GM18517 (cell line): ENCODE measurements around the gene IRF4.

Experiments
- ATAC-seq: cut with Tn5 transposase; IDR thresholded peaks from one replicate; pipeline ENCODE4 v1.9.1; 2021; ENCODE audit warnings: mild to moderate bottlenecking, moderate library complexity; ENCODE audit not compliant: unreplicated experiment

IRF4 gene

DNA sequence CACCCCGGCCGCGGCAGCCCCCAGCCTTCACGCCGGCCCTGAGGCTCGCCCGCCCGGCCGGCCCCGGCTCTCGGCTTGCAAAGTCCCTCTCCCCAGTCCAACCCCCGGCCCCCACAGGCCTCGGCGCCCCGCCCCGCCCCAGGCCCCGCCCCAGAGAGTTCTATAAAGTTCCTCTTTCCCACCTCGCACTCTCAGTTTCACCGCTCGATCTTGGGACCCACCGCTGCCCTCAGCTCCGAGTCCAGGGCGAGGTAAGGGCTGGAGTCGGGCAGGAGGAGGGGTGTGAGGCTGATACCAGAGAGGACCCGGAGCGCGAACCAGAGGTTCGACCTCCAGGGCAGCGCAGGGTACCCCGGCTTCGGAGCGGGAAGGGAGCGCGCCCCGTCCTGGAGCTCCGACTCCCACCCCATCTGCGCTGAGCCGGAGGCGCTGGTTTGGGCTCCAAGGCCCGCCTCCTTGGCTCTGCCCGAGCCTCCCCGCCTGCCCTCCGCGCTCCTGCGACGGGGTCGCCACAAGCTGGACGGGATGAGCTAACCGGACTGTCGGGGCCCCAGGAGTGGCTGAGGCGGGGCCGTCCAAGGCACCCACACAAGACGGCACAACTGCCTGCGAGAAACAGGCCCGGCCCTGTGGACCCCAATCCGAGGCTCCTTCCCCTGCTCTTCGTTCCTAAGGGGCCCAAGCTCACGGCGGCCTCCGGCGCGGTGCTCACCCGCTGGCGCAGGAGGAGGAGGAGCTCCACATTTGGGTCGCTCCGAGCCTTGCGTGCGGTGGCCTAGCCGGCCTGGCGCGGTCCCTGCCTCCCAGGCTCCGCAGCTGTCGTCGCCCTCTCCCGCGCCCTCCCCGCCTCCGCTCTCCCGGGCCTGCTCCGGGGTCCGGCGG is at the start of gene IRF4:
Gene IRF4, plus strand, starts transcription at position 194 of the 882 bp plus-strand sequence. CDS start 1,401 bp downstream, outside the sequence.
- no peak for ATAC-seq

GRCh38 chr6:341914-342831 is 49.4 kb upstream of the IRF4 start:
- peak; percentile 69 for ATAC-seq

GRCh38 chr6:342832-343179 is 48.7 kb upstream of the IRF4 start:
- ATAC-seq: no peak

DNA sequence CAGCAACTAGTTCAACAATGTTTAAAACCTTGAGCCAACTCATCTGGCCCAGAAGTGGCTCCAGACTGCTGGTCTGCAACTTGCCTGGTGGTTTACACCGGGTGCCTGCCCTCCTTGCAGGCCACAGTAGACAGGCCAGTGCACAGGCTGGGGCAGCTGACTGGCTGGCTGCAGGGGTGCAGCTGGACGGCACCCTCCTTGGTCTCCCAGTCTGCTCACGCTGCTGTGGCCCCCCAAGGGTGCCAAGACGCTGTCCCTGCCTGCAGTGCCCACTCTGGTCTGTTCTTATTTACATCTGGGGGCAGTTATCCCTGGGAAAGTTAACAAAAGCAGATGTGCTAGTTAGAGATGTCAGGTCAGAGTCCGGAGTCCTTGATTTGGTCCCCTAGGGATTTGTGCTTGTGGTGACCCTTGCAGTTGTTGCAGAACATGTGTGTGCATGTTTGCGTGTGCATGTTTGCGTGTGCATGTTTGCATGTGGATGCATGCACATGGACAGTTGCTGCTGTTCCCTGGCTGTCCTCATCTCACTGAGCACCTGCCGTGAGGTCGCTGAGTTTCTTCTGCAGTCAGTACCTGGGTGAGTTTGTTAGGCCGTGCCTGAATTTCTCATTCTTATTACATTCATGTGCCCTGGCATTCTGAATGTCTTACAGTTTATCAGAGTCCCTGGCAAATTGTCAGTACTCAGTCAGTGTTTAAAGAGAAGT is 48.2 kb upstream of the IRF4 start:
- no peak for ATAC-seq

- ATAC-seq: no peak
These were observed 47.4 kb upstream of the IRF4 start for GRCh38 chr6:343960-344815.

DNA sequence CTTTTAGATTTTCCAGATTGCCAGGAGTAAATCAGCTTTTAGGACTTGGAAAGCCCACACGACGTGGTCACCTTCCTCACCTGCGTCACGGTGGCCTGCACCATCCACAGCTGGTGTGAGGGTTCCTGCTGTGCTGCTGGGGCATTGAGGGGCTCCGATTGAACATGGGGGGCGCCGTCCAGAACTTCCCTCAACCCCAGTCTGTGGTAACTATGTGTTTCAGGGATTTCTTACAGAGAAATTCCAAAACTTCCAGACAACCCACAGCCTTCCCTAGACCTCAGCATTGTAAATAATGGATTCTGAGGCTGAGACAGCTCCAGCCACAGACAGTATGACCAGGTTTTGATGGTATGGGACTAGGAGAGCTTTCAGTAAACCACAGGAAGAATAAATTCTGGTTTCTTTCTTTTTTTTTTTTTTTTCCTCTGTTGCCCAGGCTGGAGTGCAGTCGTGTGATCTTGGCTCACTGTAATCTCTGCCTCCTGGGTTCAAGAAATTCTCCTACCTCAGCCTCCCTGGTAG is 46.7 kb upstream of the IRF4 start:
- no peak for ATAC-seq

DNA sequence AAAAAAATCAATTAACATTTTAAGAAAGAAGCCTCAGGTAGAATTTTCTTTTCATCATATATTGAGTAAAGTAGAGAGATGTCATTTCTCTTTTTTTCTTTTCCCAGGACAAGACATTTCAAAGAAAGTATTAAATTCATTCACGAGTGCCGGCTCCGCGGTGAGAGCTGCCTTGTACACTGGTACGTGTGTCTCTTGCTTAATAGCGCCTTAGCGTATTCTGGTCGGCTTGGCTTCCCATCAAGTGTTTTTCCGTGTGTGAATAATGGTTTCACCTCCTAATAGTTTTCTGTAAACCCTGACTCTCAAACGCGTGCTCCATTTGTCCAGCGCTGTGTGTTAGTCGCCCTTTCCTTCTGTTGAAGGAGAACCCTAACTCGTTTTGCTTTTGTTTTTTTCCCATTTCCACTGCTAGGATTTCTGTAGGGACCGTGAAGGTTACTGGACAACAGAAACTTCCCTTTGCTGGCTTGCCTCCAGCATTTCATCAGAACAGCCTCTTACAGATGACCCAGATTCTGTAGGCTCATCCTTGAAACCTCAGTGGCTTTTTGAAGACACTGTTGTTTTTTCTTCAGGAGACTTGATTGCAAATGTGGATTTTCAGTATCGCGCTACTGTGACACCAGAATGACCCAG is 45.7 kb upstream of the IRF4 start:
- ATAC-seq: no peak

DNA sequence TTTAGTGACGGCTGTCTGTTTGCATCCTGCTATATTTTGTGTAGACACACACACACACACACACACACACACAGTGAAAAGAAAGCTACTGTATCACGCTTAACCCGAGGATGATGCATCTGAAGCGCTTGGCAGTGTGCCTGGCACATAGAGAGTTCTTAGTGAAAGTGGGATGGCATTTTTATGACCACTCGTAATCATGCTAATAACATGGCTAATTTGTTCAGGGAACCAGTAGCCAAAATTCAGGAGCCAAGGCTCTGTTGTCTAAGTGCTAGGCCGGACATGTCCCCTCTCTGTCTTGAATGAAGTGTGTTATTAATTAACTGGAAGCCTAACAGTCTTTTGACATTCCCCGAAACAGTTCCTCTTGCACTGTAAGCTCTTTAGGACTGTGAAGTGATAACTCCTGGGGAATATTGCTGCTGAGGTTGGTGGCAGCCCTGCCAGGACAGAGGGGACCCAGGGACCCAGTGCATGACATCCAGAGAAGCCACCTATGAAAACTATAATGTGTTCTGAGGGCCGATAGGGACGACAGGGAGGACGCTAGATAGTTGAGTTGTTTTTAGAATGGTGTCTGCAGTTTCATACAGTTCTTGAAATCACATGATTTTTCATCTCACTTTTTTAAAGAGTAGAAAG is 45.0 kb upstream of the IRF4 start:
- no peak for ATAC-seq

- peak; percentile 88 for ATAC-seq
These were observed 44.3 kb upstream of the IRF4 start for GRCh38 chr6:347232-347631.

DNA sequence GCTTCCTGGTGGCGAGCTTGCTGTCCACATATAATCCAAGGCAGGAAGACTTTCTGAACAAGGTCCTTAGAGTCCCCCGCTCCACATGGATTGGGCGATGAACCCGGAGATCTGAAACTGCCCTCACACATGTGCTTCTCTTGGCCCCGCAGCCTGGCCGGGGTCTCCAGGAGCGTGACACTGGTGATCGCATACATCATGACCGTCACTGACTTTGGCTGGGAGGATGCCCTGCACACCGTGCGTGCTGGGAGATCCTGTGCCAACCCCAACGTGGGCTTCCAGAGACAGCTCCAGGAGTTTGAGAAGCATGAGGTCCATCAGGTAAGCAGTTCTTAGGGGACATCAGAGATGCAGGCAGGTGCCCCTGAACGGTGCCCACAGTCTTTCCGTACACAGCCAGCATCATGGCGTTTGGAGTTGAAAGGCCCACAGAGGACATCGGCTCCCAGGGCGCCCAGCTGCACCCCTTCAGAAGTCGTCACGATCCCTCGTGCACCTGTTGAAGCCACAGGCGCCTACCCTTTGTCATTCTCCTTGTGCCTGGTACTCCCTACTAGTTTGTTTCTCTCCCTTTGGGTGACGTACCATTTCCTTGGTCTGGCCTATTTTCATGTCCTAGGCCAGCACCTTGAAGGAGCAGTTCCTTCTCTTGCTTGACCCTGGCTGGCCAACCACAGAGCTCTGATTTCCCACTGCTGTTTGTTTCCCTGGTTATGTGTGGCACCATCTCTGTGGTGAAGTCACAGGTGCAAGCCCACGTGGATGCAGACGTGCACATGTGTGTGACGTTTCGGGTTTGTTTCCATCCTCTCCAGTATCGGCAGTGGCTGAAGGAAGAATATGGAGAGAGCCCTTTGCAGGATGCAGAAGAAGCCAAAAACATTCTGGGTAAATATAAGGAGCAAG is 43.3 kb upstream of the IRF4 start:
- no peak for ATAC-seq

DNA sequence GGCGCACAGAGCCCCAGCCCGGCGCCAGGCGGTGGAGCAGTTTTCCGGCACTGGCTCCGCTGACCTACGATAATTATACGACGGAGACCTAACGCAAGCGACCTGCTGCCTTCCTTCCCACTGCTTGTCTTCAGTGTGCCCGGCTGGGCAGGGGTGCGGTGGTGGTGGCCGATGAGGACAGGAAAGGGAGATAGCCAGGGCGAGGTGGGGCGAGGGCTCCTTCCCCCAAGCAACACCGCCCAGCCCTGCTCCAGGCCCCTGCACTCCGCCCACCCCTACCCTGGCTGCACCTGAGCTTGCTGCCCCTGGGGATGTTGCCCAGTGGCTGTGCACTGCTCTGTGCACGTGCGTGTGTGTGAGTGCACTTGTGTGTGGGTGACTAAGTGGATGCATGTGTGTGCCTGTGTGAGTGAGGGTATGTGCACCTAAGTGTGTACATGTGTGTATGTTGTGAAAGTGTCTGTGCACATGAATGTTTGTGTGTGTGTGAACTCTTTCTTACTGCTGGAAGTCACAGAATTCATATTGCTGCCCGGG is 42.6 kb upstream of the IRF4 start:
- no peak for ATAC-seq

GRCh38 chr6:349491-349921 is 42.0 kb upstream of the IRF4 start:
- ATAC-seq: no peak

- ATAC-seq: no peak
These were observed 41.2 kb upstream of the IRF4 start for GRCh38 chr6:350371-350770.

DNA sequence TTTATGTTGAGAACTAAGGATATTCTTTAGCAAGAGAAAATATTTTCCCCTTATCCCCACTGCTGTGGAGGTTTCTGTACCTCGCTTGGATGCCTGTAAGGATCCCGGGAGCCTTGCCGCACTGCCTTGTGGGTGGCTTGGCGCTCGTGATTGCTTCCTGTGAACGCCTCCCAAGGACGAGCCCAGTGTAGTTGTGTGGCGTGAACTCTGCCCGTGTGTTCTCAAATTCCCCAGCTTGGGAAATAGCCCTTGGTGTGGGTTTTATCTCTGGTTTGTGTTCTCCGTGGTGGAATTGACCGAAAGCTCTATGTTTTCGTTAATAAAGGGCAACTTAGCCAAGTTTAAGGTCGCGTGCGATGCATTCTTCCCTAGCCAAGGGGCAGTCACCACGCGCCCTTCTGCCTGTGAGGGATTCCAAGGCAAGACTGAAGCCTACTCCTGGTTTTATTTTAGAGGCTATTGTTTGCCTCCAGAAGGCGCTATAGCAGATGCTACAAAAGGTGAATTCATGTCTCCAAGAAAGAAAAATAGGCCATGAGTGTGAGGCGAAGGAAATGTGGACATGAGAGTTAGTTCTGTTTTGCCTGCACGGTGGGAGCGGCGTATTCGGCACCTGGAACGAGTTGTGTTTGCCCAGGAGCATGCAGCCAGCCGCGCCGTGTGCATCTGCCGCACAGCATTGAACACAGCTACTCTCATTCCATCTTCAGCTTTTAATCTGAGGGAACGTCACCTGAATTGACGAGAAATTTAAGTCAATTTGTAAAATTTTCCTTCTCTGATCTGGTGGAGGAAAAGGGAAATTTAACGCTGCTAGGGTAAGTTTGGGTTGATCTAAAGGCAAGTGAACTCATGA is 40.3 kb upstream of the IRF4 start:
- no peak for ATAC-seq

DNA sequence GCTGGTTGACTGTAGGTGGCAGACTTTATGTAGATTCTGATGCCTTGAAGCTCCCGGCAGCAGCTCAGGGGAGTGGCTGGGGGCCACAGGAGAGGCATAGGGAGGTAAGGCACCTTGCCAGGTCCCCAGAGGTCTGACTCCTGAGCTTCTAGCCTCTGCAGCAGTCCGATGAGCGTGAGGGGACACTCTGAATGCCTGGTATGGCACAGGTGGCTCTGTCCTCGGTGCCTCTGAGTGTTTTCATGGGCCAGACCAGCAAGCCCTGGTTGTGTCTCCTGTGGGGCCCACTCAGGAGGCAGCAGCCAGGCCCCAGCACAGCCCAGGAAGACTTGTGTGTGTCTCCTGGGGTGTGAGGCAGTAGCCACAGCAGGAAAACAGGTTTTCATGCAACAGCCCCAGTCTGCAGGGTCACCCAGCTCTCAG is 39.7 kb upstream of the IRF4 start:
- no peak for ATAC-seq

DNA sequence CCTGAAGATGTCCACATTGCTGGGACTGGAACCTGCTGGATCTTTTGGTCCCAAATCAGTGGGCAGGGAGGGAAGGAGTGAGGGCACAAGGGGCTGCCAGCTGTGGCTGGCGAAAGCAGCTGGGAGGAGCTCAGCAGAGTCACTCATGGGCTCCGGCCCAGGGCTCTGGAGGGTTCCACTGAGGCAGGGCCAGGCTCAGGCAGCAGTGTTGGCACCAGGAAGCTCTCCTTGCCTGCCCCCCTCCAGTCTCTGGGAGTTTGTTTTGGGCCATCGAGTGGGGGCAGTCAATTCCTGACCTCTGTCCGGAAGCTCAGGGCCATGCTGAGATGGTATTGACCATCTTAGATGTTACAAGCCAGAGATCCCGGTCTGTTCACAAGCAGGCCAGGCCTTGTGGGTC is 39.1 kb upstream of the IRF4 start:
- ATAC-seq: no peak
